ENCODE results near the gene DCPS.

DCPS gene

DNA sequence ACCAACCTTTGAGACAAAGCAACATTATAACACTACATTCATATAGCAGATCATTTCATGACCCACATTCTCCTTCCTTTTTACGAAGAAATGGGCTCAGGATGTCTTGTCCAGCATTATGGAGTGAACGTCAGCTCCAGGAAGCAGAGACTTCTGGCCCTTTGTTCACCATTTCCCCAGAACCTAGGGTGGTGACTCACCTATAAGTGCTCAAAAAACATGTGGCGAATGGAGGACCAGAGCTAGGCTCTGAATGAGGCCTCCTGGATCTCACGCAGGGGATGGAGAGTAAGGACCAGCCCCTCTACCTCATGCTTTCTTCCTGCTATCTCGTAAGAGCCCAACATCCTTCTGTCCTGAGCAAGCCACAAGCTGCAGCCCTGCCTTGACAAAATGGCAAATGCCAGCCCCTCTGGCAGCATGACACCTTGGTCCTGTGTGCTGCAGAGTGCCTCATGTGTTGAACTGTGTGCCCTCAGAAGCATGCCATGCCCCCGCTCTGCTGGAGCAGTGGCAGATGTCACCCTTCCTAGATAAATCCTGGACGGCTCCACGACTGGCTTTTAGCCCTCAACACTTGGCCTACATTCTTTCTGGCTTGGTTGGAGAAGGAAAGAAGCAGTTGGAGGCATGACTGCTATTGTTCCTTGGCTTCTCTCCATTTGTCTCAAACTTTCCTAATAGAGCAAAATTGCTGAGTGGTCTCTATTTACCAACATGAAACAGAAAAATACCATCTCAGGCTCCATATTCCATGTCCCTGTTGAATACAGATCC lies 45.1 kb downstream of the DCPS start:
- ATAC-seq (replicated peaks) (no peak), DNase-seq (no peak)
- Mint-ChIP-seq H3K36me3 (peaks cover 30 to 50% of the 10 kb centered on the region in 2 donors), H3K27ac (no peak overlapping the region), H3K27me3 (no peaks in the 10 kb centered on the region), H3K4me3 (no peak overlapping the region), H3K9me3 (no peaks in the 10 kb centered on the region), H3K4me1 (peaks cover 12 to 25% of the 10 kb centered on the region in 2 donors)

GRCh38 chr11:126350836-126351235 lies 47.0 kb downstream of the DCPS start:
- Mint-ChIP-seq H3K27me3 (no peaks in the 10 kb centered on the region), H3K4me1 (peaks cover 15 to 27% of the 10 kb centered on the region in 2 donors), H3K36me3 (peaks cover 17 to 33% of the 10 kb centered on the region in 2 donors), H3K9me3 (no peaks in the 10 kb centered on the region), H3K4me3 (no peak overlapping the region), H3K27ac (no peak overlapping the region)
- ATAC-seq (replicated peaks) (no peak), DNase-seq (no peak)

GRCh38 chr11:126352163-126352562 lies 48.3 kb downstream of the DCPS start:
- no peak for DNase-seq
- Mint-ChIP-seq H3K27ac (no peak overlapping the region), H3K9me3 (no peaks in the 10 kb centered on the region), H3K4me1 (peaks cover 19 to 35% of the 10 kb centered on the region in 2 donors), H3K27me3 (no peaks in the 10 kb centered on the region), H3K4me3 (no peak overlapping the region), H3K36me3 (peaks cover 12 to 27% of the 10 kb centered on the region in 2 donors)
- ATAC-seq (replicated peaks) = no peak

DNA sequence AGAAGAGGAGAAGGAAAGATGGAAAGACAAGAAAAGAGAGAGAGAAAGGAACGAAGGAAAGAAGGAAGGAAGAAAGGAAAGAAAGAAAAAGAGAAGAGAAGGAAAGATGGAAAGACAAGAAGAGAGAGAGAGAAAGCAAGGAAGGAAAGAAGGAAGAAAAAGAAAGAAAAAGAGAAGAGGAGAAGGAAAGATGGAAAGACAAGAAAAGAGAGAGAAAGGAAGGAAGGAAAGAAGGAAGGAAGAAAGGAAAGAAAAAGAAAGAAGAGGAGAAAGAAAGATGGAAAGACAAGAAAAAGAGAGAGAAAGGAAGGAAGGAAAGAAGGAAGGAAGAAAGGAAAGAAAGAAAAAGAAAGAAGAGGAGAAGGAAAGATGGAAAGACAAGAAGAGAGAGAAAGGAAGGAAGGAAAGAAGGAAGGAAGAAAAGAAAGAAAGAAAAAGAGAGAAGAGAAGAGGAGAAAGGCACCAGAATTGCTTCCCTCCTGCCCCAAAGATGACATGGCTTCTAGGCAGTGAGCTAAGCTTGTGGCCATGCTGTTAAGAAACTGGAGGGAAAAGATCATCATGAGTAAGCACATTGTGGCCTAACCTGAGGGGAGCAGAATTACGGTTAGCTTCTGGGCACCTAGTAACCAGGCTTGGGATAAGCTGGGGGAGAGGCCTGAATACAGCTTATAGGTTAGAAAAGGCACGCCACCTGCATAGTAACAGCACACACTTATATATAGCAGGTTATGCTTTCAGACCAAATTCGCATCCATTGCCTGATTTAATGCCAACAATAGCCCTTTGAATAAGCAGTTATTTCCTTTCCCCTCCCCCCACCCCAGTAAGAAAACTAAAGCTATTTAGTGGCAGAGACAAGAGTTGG lies 49.3 kb downstream of the DCPS start:
- Mint-ChIP-seq H3K4me3 (no peak overlapping the region), H3K36me3 (peaks cover 9 to 18% of the 10 kb centered on the region in 2 donors), H3K27ac (peak overlapping the region; percentile 4), H3K4me1 (peaks cover 19 to 36% of the 10 kb centered on the region in 2 donors), H3K27me3 (no peaks in the 10 kb centered on the region), H3K9me3 (no peaks in the 10 kb centered on the region)
- DNase-seq (no peak), ATAC-seq (replicated peaks) (peak in 1 of 2 donors; percentile 14)

DNA sequence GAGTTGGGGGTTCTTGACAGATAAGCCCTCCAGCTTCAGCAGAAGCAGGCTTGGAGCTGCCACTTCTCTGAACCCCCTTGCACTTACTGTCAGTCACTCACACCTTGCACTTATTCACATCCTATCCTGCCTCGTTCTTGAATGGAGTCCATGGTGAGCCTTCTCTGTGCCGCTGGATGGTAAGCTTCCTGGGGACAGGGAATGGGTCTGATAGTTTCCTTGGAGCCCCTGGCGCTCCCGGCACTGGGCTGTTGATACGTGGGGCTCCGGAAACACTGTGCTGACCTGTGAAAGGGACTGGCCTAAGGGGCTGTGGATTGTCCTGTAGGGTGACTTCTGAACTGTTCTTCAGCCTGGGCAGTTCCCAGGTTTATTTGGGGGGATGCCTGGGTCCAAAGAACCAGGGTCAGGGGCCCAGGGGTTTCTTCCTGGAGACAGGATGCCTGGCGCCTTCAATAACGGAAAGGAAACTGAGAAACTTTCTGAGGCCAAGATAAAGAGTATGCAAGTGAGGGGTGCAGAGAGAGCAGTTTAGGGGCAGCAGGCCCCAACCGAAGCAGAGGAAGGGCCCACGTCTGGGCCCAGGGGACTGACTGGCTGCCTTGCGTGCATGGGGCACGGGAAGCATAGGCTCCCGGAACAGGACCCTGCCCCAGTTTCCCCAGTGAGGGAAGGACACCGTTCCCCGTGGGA lies 50.9 kb downstream of the DCPS start:
- peaks cover 19 to 36% of the 10 kb centered on the region in 2 donors for H3K4me1 Mint-ChIP-seq
- DNase-seq (no peak), ATAC-seq (replicated peaks) (peak; percentile 35 to 47)
- H3K27me3 Mint-ChIP-seq = no peaks in the 10 kb centered on the region
- H3K36me3 Mint-ChIP-seq = peaks cover 8 to 9% of the 10 kb centered on the region in 2 donors
- H3K27ac Mint-ChIP-seq = peak overlapping the region; percentile 68
- no peaks in the 10 kb centered on the region for H3K9me3 Mint-ChIP-seq
- H3K4me3 Mint-ChIP-seq = peak overlapping the region; percentile 90 to 94

DNA sequence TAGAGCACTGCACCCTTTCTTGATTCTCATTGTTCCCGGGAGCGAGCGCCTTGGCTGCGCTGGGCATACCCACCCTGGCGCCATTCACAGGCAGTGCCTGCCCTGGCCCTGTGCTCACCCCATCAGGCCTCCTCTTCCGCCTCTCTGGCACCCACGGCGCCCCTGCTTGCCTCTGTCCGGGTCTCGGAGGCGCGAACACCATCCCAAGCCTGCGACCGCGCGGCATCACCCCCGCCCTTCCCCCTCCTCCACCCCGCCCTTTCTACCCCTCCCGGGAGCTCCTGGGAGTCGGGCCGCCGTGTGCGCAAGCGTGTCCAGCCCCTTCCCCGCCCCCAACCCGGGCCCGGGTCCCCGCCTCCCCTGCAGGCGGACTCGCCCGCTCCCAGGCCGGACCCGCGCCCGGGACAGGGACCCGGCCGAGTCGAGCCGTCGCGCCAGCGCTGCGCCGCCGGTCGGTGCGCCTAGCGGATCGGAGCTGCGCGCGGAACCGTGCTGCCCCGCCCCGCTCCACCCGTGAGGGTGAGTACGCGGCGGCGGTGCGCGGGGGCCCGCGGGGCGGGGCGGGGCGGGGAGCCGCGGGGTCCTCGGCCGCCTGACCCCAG lies 51.6 kb downstream of the DCPS start, which contains the start of gene ST3GAL4:
TSS of gene ST3GAL4 (plus strand) at position 363 of the 602 bp plus-strand sequence. CDS start 50,470 bp downstream, outside the sequence.
- no peaks in the 10 kb centered on the region for H3K9me3 Mint-ChIP-seq
- H3K27ac Mint-ChIP-seq = peak within 1 kb of the TSS; percentile 68
- DNase-seq (peak; percentile 30), ATAC-seq (replicated peaks) (peak; percentile 68 to 70)
- H3K4me3 Mint-ChIP-seq = peak within 1 kb of the TSS; percentile 90 to 94
- peaks cover 6% of the 10 kb centered on the region in 2 donors for H3K36me3 Mint-ChIP-seq
- no peaks in the 10 kb centered on the region for H3K27me3 Mint-ChIP-seq
- peaks cover 19 to 36% of the 10 kb centered on the region in 2 donors for H3K4me1 Mint-ChIP-seq

- H3K9me3 Mint-ChIP-seq = no peaks in the 10 kb centered on the region
- no peaks in the 10 kb centered on the region for H3K27me3 Mint-ChIP-seq
- ATAC-seq (replicated peaks) = peak; percentile 40 to 48
- peak overlapping the region; percentile 77 to 83 for H3K4me3 Mint-ChIP-seq
- H3K4me1 Mint-ChIP-seq = peaks cover 19 to 36% of the 10 kb centered on the region in 2 donors
- H3K27ac Mint-ChIP-seq = no peak overlapping the region
- H3K36me3 Mint-ChIP-seq = no peaks in the 10 kb centered on the region
- DNase-seq = peak; percentile 35
Measured at GRCh38 chr11:126355926-126356897, 52.4 kb downstream of the DCPS start.

DNA sequence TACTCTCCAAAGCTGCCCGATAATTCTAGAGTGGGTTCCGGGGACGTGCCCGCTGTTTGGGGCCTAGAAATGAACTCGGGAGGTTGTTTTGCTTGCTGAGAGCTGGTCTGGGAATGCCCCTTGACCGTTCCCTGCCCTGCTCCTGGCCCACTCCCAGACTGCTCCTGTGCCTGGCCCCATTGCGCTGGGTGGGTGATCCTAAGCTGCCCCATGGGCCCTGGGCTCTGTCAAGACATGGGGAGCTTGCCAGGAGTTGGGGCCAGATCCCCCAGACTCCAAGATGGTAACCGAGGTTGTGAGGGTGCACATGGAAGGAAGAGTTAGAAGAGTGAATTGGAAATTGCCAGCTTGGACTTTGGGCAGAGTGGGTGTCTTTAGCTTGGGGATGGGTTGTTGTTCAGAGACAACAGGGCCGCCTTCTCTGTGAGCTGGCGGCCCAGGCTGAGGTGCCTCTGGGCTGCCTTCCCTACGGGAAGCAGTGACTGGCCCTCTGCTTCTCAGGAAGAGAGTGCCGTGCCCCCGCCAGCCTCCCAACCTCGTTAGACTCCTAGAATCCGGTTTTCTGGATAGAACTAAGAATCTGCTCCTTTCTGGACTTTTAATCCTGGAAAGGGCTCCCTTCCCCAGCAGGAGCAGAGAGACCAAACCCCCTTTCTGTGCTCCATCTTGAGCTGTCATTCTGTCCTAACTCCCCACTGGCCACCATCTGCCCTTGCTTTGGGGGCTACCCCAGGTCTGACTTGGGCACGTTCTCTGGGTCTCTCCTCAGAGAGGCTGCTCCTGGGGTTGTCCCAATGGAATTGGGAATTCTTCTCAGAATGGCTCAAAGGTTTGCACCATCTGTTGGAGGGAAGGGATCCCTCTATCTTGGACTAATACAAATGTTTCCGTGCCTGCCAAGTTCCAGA lies 53.4 kb downstream of the DCPS start:
- peaks cover 19 to 36% of the 10 kb centered on the region in 2 donors for H3K4me1 Mint-ChIP-seq
- H3K27me3 Mint-ChIP-seq = no peaks in the 10 kb centered on the region
- DNase-seq = no peak
- H3K27ac Mint-ChIP-seq = no peak overlapping the region
- no peak for ATAC-seq (replicated peaks)
- H3K9me3 Mint-ChIP-seq = no peaks in the 10 kb centered on the region
- H3K36me3 Mint-ChIP-seq = no peaks in the 10 kb centered on the region
- H3K4me3 Mint-ChIP-seq = peak overlapping the region in 1 of 2 donors; percentile 83

DNA sequence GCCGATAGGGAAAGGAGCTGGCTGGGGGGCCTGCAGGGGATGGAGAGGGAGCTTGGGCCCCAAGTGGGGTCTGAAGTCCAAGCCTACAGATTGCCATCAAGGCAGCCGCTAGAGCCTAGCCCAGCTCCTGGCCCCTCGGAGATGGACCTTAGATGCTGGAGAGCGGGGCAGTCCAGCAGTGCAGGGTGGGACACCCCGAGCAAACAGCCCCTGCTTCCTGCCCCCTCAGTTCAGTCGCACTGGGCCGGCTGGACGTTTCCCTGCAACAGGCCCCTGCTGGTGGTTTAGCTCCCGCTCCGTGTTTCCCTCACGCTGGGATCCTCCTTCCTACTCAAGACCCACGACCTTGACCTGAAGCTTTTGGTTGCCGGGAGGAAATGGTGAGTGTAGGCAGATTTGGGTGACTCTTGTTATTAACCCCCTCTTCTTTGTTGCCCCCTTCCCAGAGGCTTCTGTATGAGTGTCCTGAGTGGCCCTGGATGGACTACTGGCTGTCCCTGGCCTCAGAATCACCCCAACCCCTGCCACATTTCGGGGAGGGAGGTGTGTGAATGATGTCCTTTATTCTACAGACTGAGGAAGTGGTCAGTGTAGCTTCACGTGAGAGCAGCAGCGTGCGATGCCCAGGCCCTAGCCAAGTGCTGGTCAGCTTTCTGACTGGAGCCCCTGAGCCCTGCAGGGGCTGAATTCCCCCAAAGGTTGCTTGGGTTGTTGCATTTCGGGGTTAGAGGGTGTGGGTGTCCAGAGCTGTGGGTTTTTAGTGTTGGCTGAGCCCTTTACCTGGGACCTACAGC lies 54.3 kb downstream of the DCPS start:
- Mint-ChIP-seq H3K4me3 (no peak overlapping the region), H3K9me3 (no peaks in the 10 kb centered on the region), H3K27me3 (no peaks in the 10 kb centered on the region), H3K27ac (no peak overlapping the region), H3K4me1 (peaks cover 12 to 27% of the 10 kb centered on the region in 2 donors), H3K36me3 (no peaks in the 10 kb centered on the region)
- no peak for DNase-seq
- no peak for ATAC-seq (replicated peaks)

GRCh38 chr11:126358763-126359160 lies 54.9 kb downstream of the DCPS start:
- Mint-ChIP-seq H3K4me3 (no peak overlapping the region), H3K36me3 (no peaks in the 10 kb centered on the region), H3K4me1 (peaks cover 8 to 23% of the 10 kb centered on the region in 2 donors), H3K9me3 (no peaks in the 10 kb centered on the region), H3K27ac (no peak overlapping the region), H3K27me3 (no peaks in the 10 kb centered on the region)
- ATAC-seq (replicated peaks) = no peak
- DNase-seq = no peak

DNA sequence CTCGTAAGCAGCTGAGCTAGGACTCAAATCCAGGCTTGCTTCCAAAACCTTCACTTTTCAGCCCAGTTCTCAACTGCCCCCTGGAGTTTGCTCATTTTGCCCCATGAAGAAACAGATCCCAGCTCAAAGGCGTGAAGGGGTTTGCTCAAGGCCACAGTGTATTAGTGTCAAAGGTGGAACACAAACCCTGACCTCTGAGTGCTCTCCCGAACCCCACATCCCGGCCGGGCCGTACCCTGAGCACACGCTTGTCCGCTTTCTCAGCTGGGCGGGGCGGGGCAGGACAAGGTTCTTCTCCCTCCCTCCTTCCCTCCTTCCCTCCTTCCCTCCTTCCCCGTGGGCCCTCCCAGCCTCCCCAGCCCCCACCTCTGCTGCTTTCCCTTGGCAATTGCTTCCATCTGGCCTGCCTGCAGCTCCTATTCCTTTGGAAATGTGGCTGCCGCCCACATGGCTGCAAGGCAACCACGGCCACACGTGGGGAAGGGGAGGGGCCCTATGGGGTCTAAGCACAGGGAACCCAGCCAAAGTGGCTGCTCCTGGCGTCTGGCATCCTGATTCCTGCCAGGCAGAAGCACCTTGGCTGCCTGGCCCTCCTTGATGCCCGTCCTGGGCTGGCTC lies 55.7 kb downstream of the DCPS start:
- Mint-ChIP-seq H3K36me3 (no peaks in the 10 kb centered on the region), H3K4me1 (peaks cover 8 to 21% of the 10 kb centered on the region in 2 donors), H3K9me3 (no peaks in the 10 kb centered on the region), H3K4me3 (no peak overlapping the region), H3K27me3 (no peaks in the 10 kb centered on the region), H3K27ac (no peak overlapping the region)
- no peak for DNase-seq
- ATAC-seq (replicated peaks) = no peak

Measured in stimulated activated naive B cell treated with anti-CD40 and anti-IgM and Interleukin-4, amounts not matched to agents 10 μg/mL and 1 μg/mL and 100 μg/mL, for 72 hours (primary cell).